ENCODE measurements around the gene LBR.
A peak's percentile ranks its signal among the peaks of the same experiment; 100 is the strongest.

LBR gene

DNA sequence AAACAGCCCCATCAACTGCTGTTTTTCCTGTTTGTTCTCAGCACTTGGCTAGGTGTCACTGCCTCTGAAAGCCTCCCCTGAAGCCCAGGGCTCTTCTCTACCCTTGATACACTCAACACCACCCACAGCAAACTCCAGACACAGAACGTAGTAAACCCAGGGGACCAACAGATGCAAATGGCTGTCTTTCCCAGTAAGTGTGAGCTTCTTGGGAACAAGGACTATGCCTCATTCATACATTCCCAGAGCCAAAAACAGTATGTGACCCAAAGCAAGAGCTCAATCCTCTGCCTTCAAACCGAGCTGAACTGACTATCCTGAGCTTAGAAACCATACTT is 4.4 kb downstream of the LBR start:
- no peak overlapping the region for H3K9ac ChIP-seq (ENCODE audit: low read depth, low read length)
- H3K79me2 ChIP-seq (ENCODE audit: insufficient read depth, low read length): peaks cover 96% of the 10 kb centered on the region
- H3K36me3 ChIP-seq (ENCODE audit: insufficient read depth, low read length): peaks cover 67% of the 10 kb centered on the region
- ATAC-seq (ENCODE audit: insufficient read depth, low read depth) (no peak), DNase-seq (no peak)
- peak overlapping the region in 1 of 2 experiments; percentile 10; a peak in 1 of 4 replicates for H3K4me3 ChIP-seq (ENCODE audit: low read depth in 1 of 2, low read length in 2 of 2)
- no peak overlapping the region for H2AFZ ChIP-seq (ENCODE audit: low read depth, low read length)
- TF ChIP-seq EZH2 (IDR thresholded peaks at IDR 0.05; ENCODE audit: borderline replicate concordance, low read depth, low read length, severe bottlenecking): no peak
- TF ChIP-seq, protein P1, sequence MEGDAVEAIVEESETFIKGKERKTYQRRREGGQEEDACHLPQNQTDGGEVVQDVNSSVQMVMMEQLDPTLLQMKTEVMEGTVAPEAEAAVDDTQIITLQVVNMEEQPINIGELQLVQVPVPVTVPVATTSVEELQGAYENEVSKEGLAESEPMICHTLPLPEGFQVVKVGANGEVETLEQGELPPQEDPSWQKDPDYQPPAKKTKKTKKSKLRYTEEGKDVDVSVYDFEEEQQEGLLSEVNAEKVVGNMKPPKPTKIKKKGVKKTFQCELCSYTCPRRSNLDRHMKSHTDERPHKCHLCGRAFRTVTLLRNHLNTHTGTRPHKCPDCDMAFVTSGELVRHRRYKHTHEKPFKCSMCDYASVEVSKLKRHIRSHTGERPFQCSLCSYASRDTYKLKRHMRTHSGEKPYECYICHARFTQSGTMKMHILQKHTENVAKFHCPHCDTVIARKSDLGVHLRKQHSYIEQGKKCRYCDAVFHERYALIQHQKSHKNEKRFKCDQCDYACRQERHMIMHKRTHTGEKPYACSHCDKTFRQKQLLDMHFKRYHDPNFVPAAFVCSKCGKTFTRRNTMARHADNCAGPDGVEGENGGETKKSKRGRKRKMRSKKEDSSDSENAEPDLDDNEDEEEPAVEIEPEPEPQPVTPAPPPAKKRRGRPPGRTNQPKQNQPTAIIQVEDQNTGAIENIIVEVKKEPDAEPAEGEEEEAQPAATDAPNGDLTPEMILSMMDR (IDR thresholded peaks at IDR 0.05; ENCODE audit: borderline replicate concordance, extremely low read depth, low read length, poor library complexity, severe bottlenecking): no peak
- H3K27me3 ChIP-seq (ENCODE audit: insufficient read depth, low read length, poor library complexity): no peaks in the 10 kb centered on the region
- peaks cover 34% of the 10 kb centered on the region for H3K4me1 ChIP-seq (ENCODE audit: insufficient read depth, low read length)
- no peak overlapping the region; the same call in 1 of the 2 replicates for H3K27ac ChIP-seq (ENCODE audit: low read length)
- H3K9me3 ChIP-seq (ENCODE audit: insufficient read depth, low read length, severe bottlenecking): no peaks in the 10 kb centered on the region
- H3K4me2 ChIP-seq (ENCODE audit: insufficient read depth, low read length): peak overlapping the region; percentile 84
- peaks cover 83% of the 10 kb centered on the region for H4K20me1 ChIP-seq (ENCODE audit: insufficient read depth, low read length)

DNA sequence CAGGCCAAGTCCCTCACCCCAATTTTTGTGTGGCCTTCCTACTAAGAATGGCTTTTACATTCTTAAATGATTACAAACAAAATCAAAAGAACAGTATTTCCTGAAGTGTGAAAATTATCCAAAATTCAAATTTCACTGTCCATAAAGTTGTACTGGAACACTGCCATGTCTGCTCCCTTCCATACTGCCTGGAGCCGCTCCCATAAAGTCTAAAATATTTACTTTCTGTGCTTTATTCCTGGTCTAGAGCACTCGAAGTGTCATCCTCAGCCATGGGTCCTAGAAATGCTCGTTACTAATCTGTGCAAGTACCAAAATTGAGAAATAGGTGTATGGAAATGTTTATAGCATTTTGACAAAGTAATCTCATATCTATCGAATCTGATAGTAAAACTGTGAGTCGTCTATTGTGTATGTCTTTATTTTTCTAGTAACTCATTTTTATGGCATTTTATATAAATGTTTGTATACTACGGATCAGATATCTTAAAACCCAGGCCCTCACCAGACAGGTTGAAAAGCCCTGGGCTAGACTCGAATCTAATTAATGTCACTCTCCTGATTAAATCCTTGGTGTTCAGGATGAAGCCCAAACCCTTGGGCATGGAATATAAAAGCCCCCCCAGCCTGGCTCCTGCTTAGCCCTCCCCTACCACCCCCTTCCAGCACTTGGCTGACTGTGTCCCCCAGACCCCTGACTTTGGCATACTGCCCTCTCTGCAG is 4.9 kb downstream of the LBR start:
- no peaks in the 10 kb centered on the region for H3K27me3 ChIP-seq (ENCODE audit: insufficient read depth, low read length, poor library complexity)
- peaks cover 86% of the 10 kb centered on the region for H4K20me1 ChIP-seq (ENCODE audit: insufficient read depth, low read length)
- no peak overlapping the region; a peak in 1 of 4 replicates for H3K4me3 ChIP-seq (ENCODE audit: low read depth in 1 of 2, low read length in 2 of 2)
- peaks cover 34% of the 10 kb centered on the region for H3K4me1 ChIP-seq (ENCODE audit: insufficient read depth, low read length)
- TF ChIP-seq, protein P1 (IDR thresholded peaks at IDR 0.05; ENCODE audit: borderline replicate concordance, extremely low read depth, low read length, poor library complexity, severe bottlenecking): no peak
- TF ChIP-seq EZH2 (IDR thresholded peaks at IDR 0.05; ENCODE audit: borderline replicate concordance, low read depth, low read length, severe bottlenecking): no peak
- H2AFZ ChIP-seq (ENCODE audit: low read depth, low read length): no peak overlapping the region
- no peaks in the 10 kb centered on the region for H3K9me3 ChIP-seq (ENCODE audit: insufficient read depth, low read length, severe bottlenecking)
- H3K4me2 ChIP-seq (ENCODE audit: insufficient read depth, low read length): peak overlapping the region; percentile 84
- no peak overlapping the region; the same call in 1 of the 2 replicates for H3K27ac ChIP-seq (ENCODE audit: low read length)
- peaks cover 97% of the 10 kb centered on the region for H3K79me2 ChIP-seq (ENCODE audit: insufficient read depth, low read length)
- no peak overlapping the region for H3K9ac ChIP-seq (ENCODE audit: low read depth, low read length)
- H3K36me3 ChIP-seq (ENCODE audit: insufficient read depth, low read length): peaks cover 73% of the 10 kb centered on the region
- no peak for DNase-seq
- ATAC-seq (ENCODE audit: insufficient read depth, low read depth): no peak

DNA sequence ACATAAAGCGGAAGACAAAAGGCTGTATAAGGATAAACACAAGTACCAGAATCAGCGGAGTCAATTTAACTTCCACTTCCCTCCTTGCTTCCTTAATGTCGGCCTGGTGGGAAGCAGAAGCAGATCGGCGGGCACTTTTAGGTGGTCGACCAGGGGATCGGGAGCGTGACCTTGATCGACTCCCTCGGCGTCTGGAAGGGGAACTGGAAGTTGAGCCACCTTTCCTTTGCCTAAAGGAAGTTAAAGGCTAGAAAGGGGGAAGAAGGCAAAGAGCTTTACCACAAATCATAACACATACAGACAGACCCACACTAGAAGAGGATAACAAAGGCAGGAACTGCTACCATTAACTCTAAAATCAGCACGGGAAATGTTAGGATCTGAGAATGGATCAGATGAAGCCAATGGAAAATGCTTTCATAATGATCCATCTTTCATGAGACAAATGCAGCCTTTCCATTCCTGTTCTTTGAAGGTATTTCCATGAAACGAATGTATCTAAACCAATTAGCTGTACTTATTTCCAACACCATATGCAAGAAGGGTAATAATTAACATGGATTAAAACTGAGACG is 5.7 kb downstream of the LBR start:
- peak overlapping the region; percentile 84; the same call in 1 of the 2 replicates for H3K4me2 ChIP-seq (ENCODE audit: insufficient read depth, low read length)
- peaks cover 78% of the 10 kb centered on the region for H3K36me3 ChIP-seq (ENCODE audit: insufficient read depth, low read length)

More for the DNA sequence above, 5.7 kb downstream of the LBR start:
- no peak for TF ChIP-seq EZH2 (IDR thresholded peaks at IDR 0.05; ENCODE audit: borderline replicate concordance, low read depth, low read length, severe bottlenecking)
- TF ChIP-seq, protein P1 (IDR thresholded peaks at IDR 0.05; ENCODE audit: borderline replicate concordance, extremely low read depth, low read length, poor library complexity, severe bottlenecking): no peak
- Histone ChIP-seq H3K9ac (ENCODE audit: low read depth, low read length) (no peak overlapping the region), H3K27me3 (ENCODE audit: insufficient read depth, low read length, poor library complexity) (no peaks in the 10 kb centered on the region), H3K79me2 (ENCODE audit: insufficient read depth, low read length) (peaks cover 98% of the 10 kb centered on the region), H3K4me1 (ENCODE audit: insufficient read depth, low read length) (peaks cover 34% of the 10 kb centered on the region), H3K27ac (ENCODE audit: low read length) (no peak overlapping the region), H3K9me3 (ENCODE audit: insufficient read depth, low read length, severe bottlenecking) (no peaks in the 10 kb centered on the region), H2AFZ (ENCODE audit: low read depth, low read length) (no peak overlapping the region), H4K20me1 (ENCODE audit: insufficient read depth, low read length) (peaks cover 91% of the 10 kb centered on the region), H3K4me3 (ENCODE audit: low read depth in 1 of 2, low read length in 2 of 2) (no peak overlapping the region)
- ATAC-seq (ENCODE audit: insufficient read depth, low read depth) (no peak), DNase-seq (no peak)
